ENCODE data around the gene AGAP1. TPM values are rescaled to one million over a fixed set of nuclear protein-coding genes. Genes with fewer than 3 reads are reported as not detected.

AGAP1 gene
- total RNA-seq, 2 experiments from 2014 or later, result not detected

GRCh38 chr2:235917506-235917905 is 423.7 kb downstream of the AGAP1 start:
- Histone ChIP-seq H3K9me3 (ENCODE audit: low read length) (no peaks in the 10 kb centered on the region), H3K4me2 (ENCODE audit: low read length) (no peak overlapping the region), H3K36me3 (ENCODE audit: insufficient read depth, low read length) (no peaks in the 10 kb centered on the region), H4K20me1 (ENCODE audit: insufficient read depth, low read length) (no peaks in the 10 kb centered on the region), H3K4me3 (ENCODE audit: low read depth, low read length, poor library complexity, severe bottlenecking) (no peak overlapping the region), H3K27ac (ENCODE audit: low read depth, low read length, poor library complexity, severe bottlenecking) (no peak overlapping the region), H2AFZ (ENCODE audit: low read length) (no peak overlapping the region), H3K79me2 (ENCODE audit: insufficient read depth, low read depth, low read length) (no peaks in the 10 kb centered on the region), H3K4me1 (ENCODE audit: insufficient read depth, low read length, poor library complexity, severe bottlenecking) (no peaks in the 10 kb centered on the region), H3K9me2 (ENCODE audit: insufficient read depth, low read length) (no peaks in the 10 kb centered on the region)
- ChIA-PET CTCF (ENCODE audit: unreplicated experiment) (no interaction called here), POLR2A (no interaction called here)
- DNase-seq (ENCODE audit: low spot score), result no peak
- intact Hi-C loops (cut with micrococcal nuclease; ENCODE audit: unreplicated experiment), result no loop called here
- no TSS peak for BruUV-seq (replicated peaks)
- TF ChIP-seq EZH2phosphoT487 (IDR thresholded peaks at IDR 0.05; ENCODE audit: borderline replicate concordance, low read depth, low read length) (no peak), CTCF (conservative IDR thresholded peaks at IDR 0.05; ENCODE audit: low read length) (no peak)

- POLR2A ChIA-PET, result no interaction called here
- no peak for TF ChIP-seq CTCF (conservative IDR thresholded peaks at IDR 0.05; ENCODE audit: low read length)
- no peak for TF ChIP-seq EZH2phosphoT487 (IDR thresholded peaks at IDR 0.05; ENCODE audit: borderline replicate concordance, low read depth, low read length)
- no peaks in the 10 kb centered on the region for H3K36me3 ChIP-seq (ENCODE audit: insufficient read depth, low read length)
- H3K4me3 ChIP-seq (ENCODE audit: low read depth, low read length, poor library complexity, severe bottlenecking), result no peak overlapping the region
- no peak overlapping the region for H2AFZ ChIP-seq (ENCODE audit: low read length)
- H3K9me3 ChIP-seq (ENCODE audit: low read length), result no peaks in the 10 kb centered on the region
- H3K27ac ChIP-seq (ENCODE audit: low read depth, low read length, poor library complexity, severe bottlenecking), result no peak overlapping the region
- no peaks in the 10 kb centered on the region for H4K20me1 ChIP-seq (ENCODE audit: insufficient read depth, low read length)
- H3K9me2 ChIP-seq (ENCODE audit: insufficient read depth, low read length), result no peaks in the 10 kb centered on the region
- no peaks in the 10 kb centered on the region for H3K79me2 ChIP-seq (ENCODE audit: insufficient read depth, low read depth, low read length)
- BruUV-seq (replicated peaks), result no TSS peak
- H3K4me2 ChIP-seq (ENCODE audit: low read length), result no peak overlapping the region
- CTCF ChIA-PET (ENCODE audit: unreplicated experiment), result no interaction called here
- H3K4me1 ChIP-seq (ENCODE audit: insufficient read depth, low read length, poor library complexity, severe bottlenecking), result no peaks in the 10 kb centered on the region
- intact Hi-C loops (cut with micrococcal nuclease; ENCODE audit: unreplicated experiment), result no loop called here
- no peak for DNase-seq (ENCODE audit: low spot score)
Observed at GRCh38 chr2:235918876-235919275, 425.0 kb downstream of the AGAP1 start.

GRCh38 chr2:235920216-235920865 is 426.5 kb downstream of the AGAP1 start:
- intact Hi-C loops (cut with micrococcal nuclease; ENCODE audit: unreplicated experiment), result no loop called here
- Histone ChIP-seq H3K4me2 (ENCODE audit: low read length) (no peak overlapping the region), H3K36me3 (ENCODE audit: insufficient read depth, low read length) (no peaks in the 10 kb centered on the region), H3K9me3 (ENCODE audit: low read length) (no peaks in the 10 kb centered on the region), H4K20me1 (ENCODE audit: insufficient read depth, low read length) (no peaks in the 10 kb centered on the region), H2AFZ (ENCODE audit: low read length) (no peak overlapping the region), H3K79me2 (ENCODE audit: insufficient read depth, low read depth, low read length) (no peaks in the 10 kb centered on the region), H3K9me2 (ENCODE audit: insufficient read depth, low read length) (no peaks in the 10 kb centered on the region), H3K27ac (ENCODE audit: low read depth, low read length, poor library complexity, severe bottlenecking) (no peak overlapping the region), H3K4me3 (ENCODE audit: low read depth, low read length, poor library complexity, severe bottlenecking) (no peak overlapping the region), H3K4me1 (ENCODE audit: insufficient read depth, low read length, poor library complexity, severe bottlenecking) (no peaks in the 10 kb centered on the region)
- CTCF ChIA-PET (ENCODE audit: unreplicated experiment), result no interaction called here
- POLR2A ChIA-PET, result interaction anchor here (0.6 kb wide), 1 partner anchor 548 kb away, joined by 3 read pairs; no protein-coding TSS in a partner anchor
- DNase-seq (ENCODE audit: low spot score), result no peak
- no TSS peak for BruUV-seq (replicated peaks)
- TF ChIP-seq EZH2phosphoT487 (IDR thresholded peaks at IDR 0.05; ENCODE audit: borderline replicate concordance, low read depth, low read length) (no peak), CTCF (conservative IDR thresholded peaks at IDR 0.05; ENCODE audit: low read length) (no peak)

Data from OCI-LY7 (cell line).